Esophagus muscularis mucosa (tissue), 3 donors: ENCODE data around the gene ZFP82.

Experiments
- CTCF ChIP-seq, 3 experiments: fragments of 200-600 bp in 2 of 3; fragments of 450-650 bp in 1 of 3; sonication (generic) in 2 of 3; IDR thresholded peaks; one replicate each; pipeline ENCODE4 v1.5.1; 2017 to 2019; ENCODE audit warnings: antibody characterized with exemption in 3 of 3, mild to moderate bottlenecking in 2 of 3, moderate library complexity in 1 of 3
- POLR2A ChIP-seq: fragments of 450-650 bp; IDR thresholded peaks from one replicate; pipeline ENCODE4 v1.6.1; 2017; ENCODE audit warnings: antibody characterized with exemption, moderate library complexity, mild to moderate bottlenecking, low read depth
- POLR2AphosphoS5 ChIP-seq, 2 donors: sonication (generic); formaldehyde crosslinking; IDR thresholded peaks; one replicate each; pipeline ENCODE4 v1.6.1; 2017; ENCODE audit warnings: antibody characterized with exemption in 2 of 2

DNA sequence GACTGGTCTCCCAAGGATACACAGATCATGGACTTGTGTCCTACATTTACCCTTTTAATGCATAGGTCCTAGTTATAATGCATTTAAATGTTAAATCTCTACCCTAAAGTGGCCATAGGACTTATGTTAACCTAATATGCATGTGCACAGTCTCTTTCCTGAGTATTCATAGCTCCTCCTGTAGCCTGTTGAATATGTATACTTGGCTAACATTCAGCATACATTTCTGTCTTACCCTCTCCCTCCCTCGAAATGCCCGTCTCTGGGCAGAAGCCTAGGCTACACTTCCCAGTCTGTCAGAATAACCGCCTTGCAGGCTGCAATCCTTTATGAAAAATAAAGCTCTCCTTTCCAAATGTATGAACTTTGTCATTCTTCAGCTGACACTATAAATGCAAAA is 13.9 kb downstream of the ZFP82 start:
- TF ChIP-seq CTCF (IDR thresholded peaks at IDR 0.05) (no peak), POLR2AphosphoS5 (IDR thresholded peaks at IDR 0.05) (no peak), POLR2A (no peak)
